HAP-1 (cell line): ENCODE measurements around the gene TMEM259.
A peak's percentile ranks its signal among the peaks of the same experiment; 100 is the strongest.

ENCODE experiments used
- DNase-seq, 2 experiments: peaks; one replicate each; pipeline ENCODE4 v3.0.0-alpha.2; 2016 to 2020; ENCODE audit warnings: low spot score in 2 of 2
- H3K27me3 ChIP-seq: fragments of 250-450 bp; sonication (Bioruptor Pico); 2 replicates; pipeline ENCODE4 v1.5.1; 2020; ENCODE audit warnings: low read depth, mild to moderate bottlenecking, moderate library complexity
- H3K36me3 ChIP-seq: fragments of 250-450 bp; sonication (Bioruptor Pico); replicated peaks from 2 replicates; pipeline ENCODE4 v1.5.1; 2020; ENCODE audit warnings: mild to moderate bottlenecking
- H3K4me1 ChIP-seq: fragments of 250-450 bp; sonication (Bioruptor Pico); 2 replicates; pipeline ENCODE4 v1.5.1; 2020; ENCODE audit warnings: mild to moderate bottlenecking
- H3K4me3 ChIP-seq: fragments of 250-450 bp; sonication (Bioruptor Pico); 2 replicates; pipeline ENCODE4 v1.5.1; 2020; ENCODE audit warnings: mild to moderate bottlenecking, moderate library complexity
- H3K9me3 ChIP-seq: fragments of 250-450 bp; sonication (Bioruptor Pico); 2 replicates; pipeline ENCODE4 v1.5.1; 2020; ENCODE audit warnings: mild to moderate bottlenecking, moderate library complexity
- in situ Hi-C: fragments of 300-500 bp; cut with MboI; formaldehyde crosslinking; loops from 3 replicates; pipeline ENCODE4 v1.14.3; 2020; ENCODE audit warnings: low sequenced_read_pairs, inconsistent platforms, mixed read lengths

Gene TMEM259

GRCh38 chr19:1063030-1063908, 42.3 kb upstream of the TMEM259 start:
- no peaks in the 10 kb centered on the region for H3K27me3 ChIP-seq
- in situ Hi-C loops, result no loop called here
- peak in 1 of 2 experiments; percentile 78 for DNase-seq
- no peaks in the 10 kb centered on the region for H3K36me3 ChIP-seq
- no peaks in the 10 kb centered on the region for H3K9me3 ChIP-seq
- no peak overlapping the region for H3K4me3 ChIP-seq
- peaks cover 12% of the 10 kb centered on the region for H3K4me1 ChIP-seq

- Histone ChIP-seq H3K9me3 (no peaks in the 10 kb centered on the region), H3K4me1 (peaks cover 12% of the 10 kb centered on the region), H3K4me3 (no peak overlapping the region), H3K27me3 (no peaks in the 10 kb centered on the region), H3K36me3 (no peaks in the 10 kb centered on the region)
- in situ Hi-C loops, result no loop called here
- DNase-seq, result peak in 1 of 2 experiments; percentile 70
Observed at GRCh38 chr19:1062387-1063029, 41.6 kb upstream of the TMEM259 start.

- no peak for DNase-seq
- H3K4me1 ChIP-seq, result peaks cover 12% of the 10 kb centered on the region
- in situ Hi-C loops, result no loop called here
Observed at GRCh38 chr19:1061987-1062386, 41.1 kb upstream of the TMEM259 start.

GRCh38 chr19:1060689-1061088, 39.8 kb upstream of the TMEM259 start:
- DNase-seq, result no peak

More at GRCh38 chr19:1061987-1062386, 41.1 kb upstream of the TMEM259 start:
- no peaks in the 10 kb centered on the region for H3K9me3 ChIP-seq
- H3K27me3 ChIP-seq, result no peaks in the 10 kb centered on the region
- no peak overlapping the region for H3K4me3 ChIP-seq
- no peaks in the 10 kb centered on the region for H3K36me3 ChIP-seq

GRCh38 chr19:1058112-1058511, 37.2 kb upstream of the TMEM259 start:
- Histone ChIP-seq H3K27me3 (no peaks in the 10 kb centered on the region), H3K9me3 (no peaks in the 10 kb centered on the region), H3K4me1 (no peaks in the 10 kb centered on the region), H3K36me3 (no peaks in the 10 kb centered on the region), H3K4me3 (no peak overlapping the region)
- in situ Hi-C loops, result no loop called here
- DNase-seq, result no peak

More at GRCh38 chr19:1060689-1061088, 39.8 kb upstream of the TMEM259 start:
- no peak overlapping the region for H3K4me3 ChIP-seq
- in situ Hi-C loops, result no loop called here
- no peaks in the 10 kb centered on the region for H3K36me3 ChIP-seq
- no peaks in the 10 kb centered on the region for H3K9me3 ChIP-seq
- H3K27me3 ChIP-seq, result no peaks in the 10 kb centered on the region
- peaks cover 9% of the 10 kb centered on the region for H3K4me1 ChIP-seq

- no peak for DNase-seq
Observed at GRCh38 chr19:1057176-1057855, 36.4 kb upstream of the TMEM259 start.

GRCh38 chr19:1055886-1056620, 35.1 kb upstream of the TMEM259 start:
- Histone ChIP-seq H3K36me3 (no peaks in the 10 kb centered on the region), H3K9me3 (no peaks in the 10 kb centered on the region), H3K4me3 (no peak overlapping the region), H3K27me3 (no peaks in the 10 kb centered on the region), H3K4me1 (no peaks in the 10 kb centered on the region)
- in situ Hi-C loops, result no loop called here
- DNase-seq, result no peak

More at GRCh38 chr19:1057176-1057855, 36.4 kb upstream of the TMEM259 start:
- no peak overlapping the region for H3K4me3 ChIP-seq
- in situ Hi-C loops, result no loop called here
- no peaks in the 10 kb centered on the region for H3K27me3 ChIP-seq
- H3K4me1 ChIP-seq, result no peaks in the 10 kb centered on the region
- H3K36me3 ChIP-seq, result no peaks in the 10 kb centered on the region
- H3K9me3 ChIP-seq, result no peaks in the 10 kb centered on the region

GRCh38 chr19:1055028-1055425, 34.1 kb upstream of the TMEM259 start:
- H3K4me3 ChIP-seq, result no peak overlapping the region
- in situ Hi-C loops, result no loop called here
- no peak for DNase-seq
- H3K9me3 ChIP-seq, result no peaks in the 10 kb centered on the region
- H3K27me3 ChIP-seq, result no peaks in the 10 kb centered on the region
- H3K36me3 ChIP-seq, result no peaks in the 10 kb centered on the region
- H3K4me1 ChIP-seq, result no peaks in the 10 kb centered on the region

GRCh38 chr19:1054102-1055027, 33.4 kb upstream of the TMEM259 start:
- Histone ChIP-seq H3K9me3 (no peaks in the 10 kb centered on the region), H3K27me3 (no peaks in the 10 kb centered on the region), H3K4me3 (no peak overlapping the region), H3K36me3 (no peaks in the 10 kb centered on the region), H3K4me1 (no peaks in the 10 kb centered on the region)
- in situ Hi-C loops, result no loop called here
- DNase-seq, result no peak

GRCh38 chr19:1053176-1054101, 32.5 kb upstream of the TMEM259 start:
- no peaks in the 10 kb centered on the region for H3K9me3 ChIP-seq
- H3K4me3 ChIP-seq, result no peak overlapping the region
- in situ Hi-C loops, result no loop called here

GRCh38 chr19:1052349-1052975, 31.5 kb upstream of the TMEM259 start:
- DNase-seq, result no peak
- in situ Hi-C loops, result no loop called here
- no peaks in the 10 kb centered on the region for H3K36me3 ChIP-seq
- H3K9me3 ChIP-seq, result no peaks in the 10 kb centered on the region
- H3K27me3 ChIP-seq, result no peaks in the 10 kb centered on the region
- H3K4me1 ChIP-seq, result no peaks in the 10 kb centered on the region
- no peak overlapping the region for H3K4me3 ChIP-seq

More at GRCh38 chr19:1053176-1054101, 32.5 kb upstream of the TMEM259 start:
- Histone ChIP-seq H3K4me1 (no peaks in the 10 kb centered on the region), H3K36me3 (no peaks in the 10 kb centered on the region), H3K27me3 (no peaks in the 10 kb centered on the region)
- no peak for DNase-seq
